Frontal cortex (tissue), 4 donors: Measurements from ENCODE around the gene SMIM5. TPM values are rescaled to one million over a fixed set of nuclear protein-coding genes. Genes with fewer than 3 reads are reported as not detected.

Experiments used
- DNase-seq, 2 donors: peaks; one replicate each; pipeline ENCODE4 v3.0.0; 2012; ENCODE audit warnings: low spot score in 2 of 2
- FAIRE-seq: peaks from 2 replicates; lab custom pipeline; 2012; peaks lifted over from hg19 to GRCh38; lab: Jason Lieb, UNC
- total RNA-seq: library from RNA; depleted of rRNA; stranded (reverse); fragments of >200 nt; gene quantifications from one replicate; pipeline ENCODE4 v1.2.3, GENCODE V29; 2014
- donor health status: control.
- donor health status: control.
- donor health status: control.

SMIM5 gene
- total RNA-seq, 1 donor from 2014 or later, result under 0.01 TPM

- no peak for FAIRE-seq
Measured at GRCh38 chr17:75652341-75652740, 19.1 kb downstream of the SMIM5 start.

GRCh38 chr17:75652934-75653549 is 19.8 kb downstream of the SMIM5 start:
- FAIRE-seq (no peak), DNase-seq (no peak)

More at GRCh38 chr17:75652341-75652740, 19.1 kb downstream of the SMIM5 start:
- DNase-seq, result no peak

GRCh38 chr17:75654176-75654575 is 20.9 kb downstream of the SMIM5 start:
- DNase-seq, result no peak
- FAIRE-seq, result peak; percentile 39

GRCh38 chr17:75658237-75658636 is 25.0 kb downstream of the SMIM5 start:
- DNase-seq (no peak), FAIRE-seq (no peak)

- DNase-seq (no peak), FAIRE-seq (no peak)
Measured at GRCh38 chr17:75661531-75661930, 28.3 kb downstream of the SMIM5 start.

- DNase-seq (no peak), FAIRE-seq (no peak)
Measured at GRCh38 chr17:75662511-75662910, 29.3 kb downstream of the SMIM5 start.

- FAIRE-seq (no peak), DNase-seq (no peak)
Measured at GRCh38 chr17:75664099-75664549, 30.9 kb downstream of the SMIM5 start.

GRCh38 chr17:75665981-75666380 is 32.7 kb downstream of the SMIM5 start:
- DNase-seq (no peak), FAIRE-seq (no peak)

- DNase-seq (peak; percentile 66 to 89), FAIRE-seq (peak; percentile 69)
Measured at GRCh38 chr17:75666959-75667790, 33.9 kb downstream of the SMIM5 start, which contains the start of the genes RECQL5 and SAP30BP. TSS of gene RECQL5 (minus strand) at chr17:75667154. CDS start at chr17:75666557, 597 bp downstream. TSS of gene SAP30BP (plus strand) at chr17:75667338. CDS start at chr17:75667373, 35 bp downstream.

GRCh38 chr17:75667825-75668224 is 34.6 kb downstream of the SMIM5 start:
- FAIRE-seq, result no peak

GRCh38 chr17:75668489-75668888 is 35.3 kb downstream of the SMIM5 start:
- FAIRE-seq (no peak), DNase-seq (no peak)

More at GRCh38 chr17:75667825-75668224, 34.6 kb downstream of the SMIM5 start:
- DNase-seq, result no peak

GRCh38 chr17:75670868-75671267 is 37.6 kb downstream of the SMIM5 start:
- DNase-seq, result no peak
- FAIRE-seq, result no peak

GRCh38 chr17:75672011-75672410 is 38.8 kb downstream of the SMIM5 start:
- DNase-seq (no peak), FAIRE-seq (no peak)

- FAIRE-seq (no peak), DNase-seq (no peak)
Measured at GRCh38 chr17:75673487-75673886, 40.3 kb downstream of the SMIM5 start.

- DNase-seq (no peak), FAIRE-seq (no peak)
Measured at GRCh38 chr17:75676461-75676860, 43.2 kb downstream of the SMIM5 start.

- no peak for FAIRE-seq
- no peak for DNase-seq
Measured at GRCh38 chr17:75679706-75680211, 46.5 kb downstream of the SMIM5 start.

- FAIRE-seq, result no peak
Measured at GRCh38 chr17:75680431-75680830, 47.2 kb downstream of the SMIM5 start.

GRCh38 chr17:75681289-75681688 is 48.1 kb downstream of the SMIM5 start:
- FAIRE-seq, result no peak

More at GRCh38 chr17:75680431-75680830, 47.2 kb downstream of the SMIM5 start:
- no peak for DNase-seq

GRCh38 chr17:75683583-75683982 is 50.3 kb downstream of the SMIM5 start:
- DNase-seq (no peak), FAIRE-seq (no peak)

More at GRCh38 chr17:75681289-75681688, 48.1 kb downstream of the SMIM5 start:
- no peak for DNase-seq

GRCh38 chr17:75684249-75684648 is 51.0 kb downstream of the SMIM5 start:
- FAIRE-seq, result no peak
- no peak for DNase-seq

- FAIRE-seq (no peak), DNase-seq (no peak)
Measured at GRCh38 chr17:75684924-75685323, 51.7 kb downstream of the SMIM5 start.
